H9 (cell line): Measurements from ENCODE around the gene EFCC1. TPM values are rescaled to one million over a fixed set of nuclear protein-coding genes. Genes with fewer than 3 reads are reported as not detected.

Experiments used
- DNase-seq: peaks from one replicate; pipeline ENCODE4 v3.0.0-alpha.2; 2017
- H2AFZ ChIP-seq: one replicate; pipeline ENCODE4 v1.6.1; 2013; ENCODE audit warnings: mild to moderate bottlenecking, low read length, control low read depth, moderate library complexity
- H2AK5ac ChIP-seq: 2 replicates; pipeline ENCODE4 v1.6.1; 2013; ENCODE audit warnings: low read length, control low read depth, mixed read lengths; ENCODE audit not compliant: insufficient read length
- H2BK120ac ChIP-seq: one replicate; pipeline ENCODE4 v1.6.1; 2013; ENCODE audit warnings: low read depth, mild to moderate bottlenecking, low read length, control low read depth, inconsistent platforms; ENCODE audit not compliant: poor library complexity, severe bottlenecking
- H2BK12ac ChIP-seq: 2 replicates; pipeline ENCODE4 v1.6.1; 2013; ENCODE audit warnings: low read length, control low read depth, mixed read lengths, low read depth; ENCODE audit not compliant: insufficient read length
- H2BK15ac ChIP-seq: 2 replicates; pipeline ENCODE4 v1.6.1; 2013; ENCODE audit warnings: low read depth, low read length, control low read depth
- H2BK20ac ChIP-seq: one replicate; pipeline ENCODE4 v1.6.1; 2013; ENCODE audit warnings: low read depth, mild to moderate bottlenecking, low read length, control low read depth, inconsistent platforms; ENCODE audit not compliant: poor library complexity, severe bottlenecking
- H2BK5ac ChIP-seq: 2 replicates; pipeline ENCODE4 v1.6.1; 2013; ENCODE audit warnings: low read length, control low read depth, mixed read lengths; ENCODE audit not compliant: insufficient read length
- H3K14ac ChIP-seq: 2 replicates; pipeline ENCODE4 v1.6.1; 2013; ENCODE audit warnings: low read length, control low read depth; ENCODE audit not compliant: insufficient read depth
- H3K18ac ChIP-seq: 2 replicates; pipeline ENCODE4 v1.6.1; 2013; ENCODE audit warnings: low read depth, mild to moderate bottlenecking, mixed read lengths, low read length, control low read depth; ENCODE audit not compliant: insufficient read length
- H3K23ac ChIP-seq: 2 replicates; pipeline ENCODE4 v1.6.1; 2013; ENCODE audit warnings: low read length, control low read depth, mixed read lengths, low read depth; ENCODE audit not compliant: insufficient read length
- H3K23me2 ChIP-seq: 2 replicates; pipeline ENCODE4 v1.6.1; 2013; ENCODE audit warnings: low read depth, mild to moderate bottlenecking, mixed read lengths, low read length, control low read depth; ENCODE audit not compliant: insufficient read length, poor library complexity, severe bottlenecking
- H3K27ac ChIP-seq: 2 replicates; pipeline ENCODE4 v1.5.1; 2013; ENCODE audit warnings: low read length, control low read depth, mixed read lengths, low read depth; ENCODE audit not compliant: insufficient read length
- H3K27me3 ChIP-seq: 2 replicates; pipeline ENCODE4 v1.6.1; 2013; ENCODE audit warnings: low read length, control low read depth, inconsistent platforms; ENCODE audit not compliant: insufficient read depth
- H3K4ac ChIP-seq: 2 replicates; pipeline ENCODE4 v1.6.1; 2013; ENCODE audit warnings: low read depth, mild to moderate bottlenecking, control low read depth, inconsistent platforms, low read length, moderate library complexity
- H3K4me1 ChIP-seq: 2 replicates; pipeline ENCODE4 v1.6.1; 2013; ENCODE audit warnings: low read length, control low read depth, inconsistent platforms; ENCODE audit not compliant: insufficient read depth
- H3K4me2 ChIP-seq: 2 replicates; pipeline ENCODE4 v1.6.1; 2013; ENCODE audit warnings: low read length, control low read depth, mixed read lengths; ENCODE audit not compliant: insufficient read length, insufficient read depth
- H3K56ac ChIP-seq: 2 replicates; pipeline ENCODE4 v1.6.1; 2013; ENCODE audit warnings: low read depth, mild to moderate bottlenecking, mixed read lengths, low read length, control low read depth; ENCODE audit not compliant: insufficient read length
- H3K79me1 ChIP-seq: 2 replicates; pipeline ENCODE4 v1.6.1; 2013; ENCODE audit warnings: low read depth, mild to moderate bottlenecking, moderate library complexity, low read length, control low read depth, inconsistent platforms; ENCODE audit not compliant: insufficient read depth, poor library complexity, severe bottlenecking
- H3K79me2 ChIP-seq: 2 replicates; pipeline ENCODE4 v1.6.1; 2013; ENCODE audit warnings: low read length, control low read depth, inconsistent platforms; ENCODE audit not compliant: insufficient read depth
- H3K9ac ChIP-seq: 2 replicates; pipeline ENCODE4 v1.6.1; 2013; ENCODE audit warnings: low read length, control low read depth, mixed read lengths; ENCODE audit not compliant: insufficient read length; ENCODE audit errors: extremely low read depth
- H3K9me3 ChIP-seq: one replicate; pipeline ENCODE4 v1.6.1; 2013; ENCODE audit warnings: low read depth, low read length, inconsistent platforms; ENCODE audit not compliant: control insufficient read depth
- H3T11ph ChIP-seq: one replicate; pipeline ENCODE4 v1.6.1; 2013; ENCODE audit warnings: mild to moderate bottlenecking, low read length, control low read depth, inconsistent platforms
- H4K20me1 ChIP-seq: one replicate; pipeline ENCODE4 v1.6.1; 2013; ENCODE audit not compliant: control insufficient read depth, insufficient read length, insufficient read depth
- H4K5ac ChIP-seq: 2 replicates; pipeline ENCODE4 v1.6.1; 2013; ENCODE audit warnings: low read depth, mild to moderate bottlenecking, mixed read lengths, low read length, control low read depth; ENCODE audit not compliant: insufficient read length
- H4K8ac ChIP-seq: replicated peaks from 2 replicates; pipeline ENCODE4 v1.6.1; 2013; ENCODE audit warnings: low read length, control low read depth, mixed read lengths, low read depth; ENCODE audit not compliant: insufficient read length
- H4K91ac ChIP-seq: 2 replicates; pipeline ENCODE4 v1.6.1; 2013; ENCODE audit warnings: low read depth, mild to moderate bottlenecking, moderate library complexity, mixed read lengths, low read length, control low read depth; ENCODE audit not compliant: insufficient read length
- H3K27ac Mint-ChIP-seq, 3 experiments: 2 replicates in 2 of 3; 3 replicates in 1 of 3; pipeline ENCODE4 v1.8.0; 2020 to 2021; ENCODE audit warnings: mixed read lengths in 3 of 3, mild to moderate bottlenecking in 1 of 3, moderate library complexity in 1 of 3
- H3K27me3 Mint-ChIP-seq: 2 replicates; pipeline ENCODE4 v1.8.0; 2021; ENCODE audit warnings: low read depth, mild to moderate bottlenecking, moderate library complexity, mixed read lengths
- H3K36me3 Mint-ChIP-seq, 3 experiments: 2 replicates in 2 of 3; 3 replicates in 1 of 3; pipeline ENCODE4 v1.8.0; 2020 to 2021; ENCODE audit warnings: low read depth in 3 of 3, mixed read lengths in 3 of 3; ENCODE audit not compliant: insufficient read depth in 1 of 3
- H3K4me1 Mint-ChIP-seq, 2 experiments: 2 replicates each; pipeline ENCODE4 v1.8.0; 2020; ENCODE audit warnings: mixed read lengths in 2 of 2
- H3K4me3 Mint-ChIP-seq, 2 experiments: 2 replicates in 1 of 2; 3 replicates in 1 of 2; pipeline ENCODE4 v1.8.0; 2020 to 2021; ENCODE audit warnings: mild to moderate bottlenecking in 2 of 2, mixed read lengths in 2 of 2, moderate library complexity in 1 of 2
- H3K9me3 Mint-ChIP-seq, 2 experiments: 2 replicates in 1 of 2; 3 replicates in 1 of 2; pipeline ENCODE4 v1.8.0; 2020; ENCODE audit warnings: mild to moderate bottlenecking in 2 of 2, mixed read lengths in 2 of 2, moderate library complexity in 1 of 2
- WGBS: extraction: QIAGEN DNeasy Blood & Tissue Kit; methylation state at CpG from one replicate; pipeline ENCODE4 v1.1.7; 2013; ENCODE audit warnings: missing lambda C conversion rate, low lambda C conversion rate, mixed read lengths; ENCODE audit not compliant: insufficient read length; ENCODE audit errors: extremely low coverage; 5-methylcytosine and 5-hydroxymethylcytosine counted together
- total RNA-seq: library from RNA; stranded (reverse); gene quantifications from 2 replicates; pipeline ENCODE4 v1.2.1, GENCODE V29; 2021
- TF ChIP-seq, protein P1 (sequence below): fragments of 200-600 bp; sonication (generic); conservative IDR thresholded peaks from 3 replicates; pipeline ENCODE4 v1.8.0; 2021; ENCODE audit warnings: antibody characterized with exemption, mild to moderate bottlenecking

The EFCC1 gene
- total RNA-seq, 1 experiment from 2014 or later, result 0.09 TPM

DNA sequence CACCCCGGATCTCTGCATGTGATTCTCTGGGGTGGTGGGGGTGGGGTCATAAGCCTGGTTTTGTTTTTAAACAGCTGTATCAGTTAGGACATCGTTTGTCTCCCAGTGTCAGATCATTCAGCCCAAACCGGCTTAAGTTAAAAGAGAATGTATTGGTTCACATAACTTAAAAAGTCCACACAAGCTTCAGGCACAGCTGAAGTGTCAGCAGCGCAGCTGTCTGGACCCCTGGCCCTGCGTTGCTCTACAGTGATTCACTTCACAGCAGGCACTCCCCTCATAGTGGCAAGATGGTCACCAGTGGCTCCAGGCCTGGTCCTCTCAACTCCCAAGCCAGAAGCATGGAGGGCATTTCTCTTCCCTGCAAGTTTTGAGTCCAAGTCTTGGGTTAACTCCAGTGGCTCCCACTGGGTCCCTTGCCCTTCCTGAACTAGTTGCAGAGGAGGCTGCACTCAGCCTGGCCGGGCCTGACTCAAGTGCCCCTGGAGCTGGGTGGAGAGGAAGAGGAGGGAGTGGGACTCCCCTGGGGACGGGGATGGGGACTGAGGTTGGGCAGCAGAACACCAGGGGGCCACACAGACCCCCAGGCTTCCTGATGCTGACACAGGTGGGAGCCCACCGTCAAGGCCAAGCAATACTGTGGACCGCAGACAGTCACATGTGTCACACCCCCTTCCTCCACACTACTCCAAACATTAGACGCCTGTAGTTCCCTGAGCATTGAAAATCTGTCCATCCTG lies 30.5 kb downstream of the EFCC1 start:
- no peak overlapping the region for H2BK15ac ChIP-seq
- no peak overlapping the region for H3K14ac ChIP-seq
- H2BK5ac ChIP-seq, result no peak overlapping the region
- H3K23ac ChIP-seq, result no peak overlapping the region
- H2BK120ac ChIP-seq, result no peak overlapping the region
- no peak overlapping the region; a peak in 1 of 5 replicates for H3K4me3 Mint-ChIP-seq
- H2BK20ac ChIP-seq, result no peak overlapping the region
- no peak overlapping the region for H2BK12ac ChIP-seq
- no CpG with 5 or more reads among the region's 10 CpGs for WGBS
- no peak overlapping the region for H2AFZ ChIP-seq
- H3K27me3 Mint-ChIP-seq, result peaks cover 35% of the 10 kb centered on the region
- H4K20me1 ChIP-seq, result no peaks in the 10 kb centered on the region
- no peaks in the 10 kb centered on the region for H3K79me2 ChIP-seq
- H4K5ac ChIP-seq, result no peak overlapping the region
- no peaks in the 10 kb centered on the region for H3K9me3 ChIP-seq
- no peak overlapping the region for H3T11ph ChIP-seq
- no peak overlapping the region for H3K9ac ChIP-seq
- no peak overlapping the region for H3K4me2 ChIP-seq
- H2AK5ac ChIP-seq, result no peak overlapping the region
- H3K36me3 Mint-ChIP-seq, result no peaks in the 10 kb centered on the region
- no peak for DNase-seq
- no peaks in the 10 kb centered on the region; a peak in 1 of 5 replicates for H3K9me3 Mint-ChIP-seq
- H4K91ac ChIP-seq, result no peak overlapping the region
- no peaks in the 10 kb centered on the region for H3K79me1 ChIP-seq
- H3K23me2 ChIP-seq, result no peaks in the 10 kb centered on the region
- H3K27me3 ChIP-seq, result no peaks in the 10 kb centered on the region
- no peak overlapping the region for H3K4ac ChIP-seq
- peaks cover 2 to 3% of the 10 kb centered on the region in 2 experiments; a peak in 2 of 4 replicates for H3K4me1 Mint-ChIP-seq
- no peak overlapping the region for H3K27ac ChIP-seq
- H4K8ac ChIP-seq, result no peak overlapping the region
- H3K4me1 ChIP-seq, result no peaks in the 10 kb centered on the region
- no peak overlapping the region for H3K27ac Mint-ChIP-seq
- no peak overlapping the region for H3K18ac ChIP-seq
- TF ChIP-seq, protein P1, sequence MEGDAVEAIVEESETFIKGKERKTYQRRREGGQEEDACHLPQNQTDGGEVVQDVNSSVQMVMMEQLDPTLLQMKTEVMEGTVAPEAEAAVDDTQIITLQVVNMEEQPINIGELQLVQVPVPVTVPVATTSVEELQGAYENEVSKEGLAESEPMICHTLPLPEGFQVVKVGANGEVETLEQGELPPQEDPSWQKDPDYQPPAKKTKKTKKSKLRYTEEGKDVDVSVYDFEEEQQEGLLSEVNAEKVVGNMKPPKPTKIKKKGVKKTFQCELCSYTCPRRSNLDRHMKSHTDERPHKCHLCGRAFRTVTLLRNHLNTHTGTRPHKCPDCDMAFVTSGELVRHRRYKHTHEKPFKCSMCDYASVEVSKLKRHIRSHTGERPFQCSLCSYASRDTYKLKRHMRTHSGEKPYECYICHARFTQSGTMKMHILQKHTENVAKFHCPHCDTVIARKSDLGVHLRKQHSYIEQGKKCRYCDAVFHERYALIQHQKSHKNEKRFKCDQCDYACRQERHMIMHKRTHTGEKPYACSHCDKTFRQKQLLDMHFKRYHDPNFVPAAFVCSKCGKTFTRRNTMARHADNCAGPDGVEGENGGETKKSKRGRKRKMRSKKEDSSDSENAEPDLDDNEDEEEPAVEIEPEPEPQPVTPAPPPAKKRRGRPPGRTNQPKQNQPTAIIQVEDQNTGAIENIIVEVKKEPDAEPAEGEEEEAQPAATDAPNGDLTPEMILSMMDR, result no peak
- H3K56ac ChIP-seq, result no peak overlapping the region
